Measurements from ENCODE around the gene PARP1. TPM values are rescaled to one million over a fixed set of nuclear protein-coding genes. Genes with fewer than 3 reads are reported as not detected.

PARP1 gene
- total and polyA plus RNA-seq, 2 experiments from 2014 or later: 46.2 to 70.4 TPM

GRCh38 chr1:226372885-226373284 is 35.0 kb downstream of the PARP1 start:
- Histone ChIP-seq H2AFZ (no peak overlapping the region), H3K9ac (no peak overlapping the region), H3K27me3 (replicated peaks; ENCODE audit: insufficient read depth) (no peaks in the 10 kb centered on the region), H3K27ac (no peak overlapping the region), H3K4me3 (no peak overlapping the region), H3K36me3 (ENCODE audit: low read depth) (peaks cover 28% of the 10 kb centered on the region), H3F3A (ENCODE audit: insufficient read depth) (no peaks in the 10 kb centered on the region), H3K4me2 (ENCODE audit: unreplicated experiment) (no peak overlapping the region), H3K4me1 (ENCODE audit: insufficient read depth) (no peaks in the 10 kb centered on the region), H4K20me1 (ENCODE audit: insufficient read depth) (no peaks in the 10 kb centered on the region), H3K79me2 (ENCODE audit: insufficient read depth) (no peaks in the 10 kb centered on the region), H3K9me3 (ENCODE audit: low read depth) (no peaks in the 10 kb centered on the region), H3K9me2 (ENCODE audit: insufficient read depth) (no peaks in the 10 kb centered on the region)
- in situ Hi-C loops (cut with MboI): no loop called here
- 93 to 95% methylated on average over 9 of the region's 9 CpGs for WGBS, 2 experiments (ENCODE audit: low coverage in 1 of 2, low lambda C conversion rate in 2 of 2, missing lambda C conversion rate in 2 of 2)
- TF ChIP-seq EZH2phosphoT487 (IDR thresholded peaks at IDR 0.05; ENCODE audit: insufficient read depth, low read depth) (no peak), EZH2 (IDR thresholded peaks at IDR 0.05; ENCODE audit: insufficient read depth, poor library complexity, severe bottlenecking) (no peak)
- DNase-seq: no peak

GRCh38 chr1:226371866-226372490 is 35.9 kb downstream of the PARP1 start:
- H2AFZ ChIP-seq: no peak overlapping the region
- H3K27ac ChIP-seq: no peak overlapping the region
- H3K4me3 ChIP-seq: no peak overlapping the region
- H3K36me3 ChIP-seq (ENCODE audit: low read depth): peaks cover 23% of the 10 kb centered on the region
- WGBS, 2 experiments (ENCODE audit: low coverage in 1 of 2, low lambda C conversion rate in 2 of 2, missing lambda C conversion rate in 2 of 2): 94 to 97% methylated on average over 11 of the region's 11 CpGs
- no peaks in the 10 kb centered on the region for H3K9me3 ChIP-seq (ENCODE audit: low read depth)
- TF ChIP-seq EZH2 (IDR thresholded peaks at IDR 0.05; ENCODE audit: insufficient read depth, poor library complexity, severe bottlenecking) (no peak), EZH2phosphoT487 (IDR thresholded peaks at IDR 0.05; ENCODE audit: insufficient read depth, low read depth) (no peak)
- in situ Hi-C loops (cut with MboI): no loop called here
- H3K4me2 ChIP-seq (ENCODE audit: unreplicated experiment): no peak overlapping the region
- H3K4me1 ChIP-seq (ENCODE audit: insufficient read depth): no peaks in the 10 kb centered on the region
- no peaks in the 10 kb centered on the region for H4K20me1 ChIP-seq (ENCODE audit: insufficient read depth)
- no peaks in the 10 kb centered on the region for H3F3A ChIP-seq (ENCODE audit: insufficient read depth)
- DNase-seq: no peak
- H3K79me2 ChIP-seq (ENCODE audit: insufficient read depth): no peaks in the 10 kb centered on the region
- H3K9ac ChIP-seq: no peak overlapping the region
- H3K27me3 ChIP-seq (replicated peaks; ENCODE audit: insufficient read depth): no peaks in the 10 kb centered on the region
- H3K9me2 ChIP-seq (ENCODE audit: insufficient read depth): no peaks in the 10 kb centered on the region

GRCh38 chr1:226371027-226371694 is 36.7 kb downstream of the PARP1 start:
- Histone ChIP-seq H3K9ac (no peak overlapping the region), H3F3A (ENCODE audit: insufficient read depth) (no peaks in the 10 kb centered on the region), H3K27ac (no peak overlapping the region), H3K27me3 (replicated peaks; ENCODE audit: insufficient read depth) (no peaks in the 10 kb centered on the region), H4K20me1 (ENCODE audit: insufficient read depth) (no peaks in the 10 kb centered on the region), H3K9me2 (ENCODE audit: insufficient read depth) (no peaks in the 10 kb centered on the region), H2AFZ (no peak overlapping the region), H3K79me2 (ENCODE audit: insufficient read depth) (no peaks in the 10 kb centered on the region), H3K4me3 (no peak overlapping the region), H3K4me2 (ENCODE audit: unreplicated experiment) (no peak overlapping the region), H3K4me1 (ENCODE audit: insufficient read depth) (no peaks in the 10 kb centered on the region), H3K36me3 (ENCODE audit: low read depth) (peaks cover 15% of the 10 kb centered on the region), H3K9me3 (ENCODE audit: low read depth) (no peaks in the 10 kb centered on the region)
- WGBS, 2 experiments (ENCODE audit: low coverage in 1 of 2, low lambda C conversion rate in 2 of 2, missing lambda C conversion rate in 2 of 2): 82% methylated on average over 6 of the region's 6 CpGs
- TF ChIP-seq EZH2phosphoT487 (IDR thresholded peaks at IDR 0.05; ENCODE audit: insufficient read depth, low read depth) (no peak), EZH2 (IDR thresholded peaks at IDR 0.05; ENCODE audit: insufficient read depth, poor library complexity, severe bottlenecking) (no peak)
- in situ Hi-C loops (cut with MboI): no loop called here
- no peak for DNase-seq

GRCh38 chr1:226370144-226370923 is 37.6 kb downstream of the PARP1 start:
- in situ Hi-C loops (cut with MboI): no loop called here
- no peak overlapping the region for H3K4me2 ChIP-seq (ENCODE audit: unreplicated experiment)

More at GRCh38 chr1:226370144-226370923, 37.6 kb downstream of the PARP1 start:
- no peak for DNase-seq
- no peak overlapping the region for H3K27ac ChIP-seq
- H3K79me2 ChIP-seq (ENCODE audit: insufficient read depth): no peaks in the 10 kb centered on the region
- WGBS, 2 experiments (ENCODE audit: low coverage in 1 of 2, low lambda C conversion rate in 2 of 2, missing lambda C conversion rate in 2 of 2): 89% methylated on average over 13 of the region's 13 CpGs
- H3K9me2 ChIP-seq (ENCODE audit: insufficient read depth): no peaks in the 10 kb centered on the region
- no peaks in the 10 kb centered on the region for H3K9me3 ChIP-seq (ENCODE audit: low read depth)
- H3K36me3 ChIP-seq (ENCODE audit: low read depth): peaks cover 8% of the 10 kb centered on the region; the same call in 1 of the 2 replicates
- H3K4me1 ChIP-seq (ENCODE audit: insufficient read depth): no peaks in the 10 kb centered on the region
- H4K20me1 ChIP-seq (ENCODE audit: insufficient read depth): no peaks in the 10 kb centered on the region
- H3K4me3 ChIP-seq: no peak overlapping the region
- no peak overlapping the region for H3K9ac ChIP-seq
- H3K27me3 ChIP-seq (replicated peaks; ENCODE audit: insufficient read depth): no peaks in the 10 kb centered on the region
- no peak for TF ChIP-seq EZH2 (IDR thresholded peaks at IDR 0.05; ENCODE audit: insufficient read depth, poor library complexity, severe bottlenecking)
- no peak for TF ChIP-seq EZH2phosphoT487 (IDR thresholded peaks at IDR 0.05; ENCODE audit: insufficient read depth, low read depth)
- no peak overlapping the region for H2AFZ ChIP-seq
- no peaks in the 10 kb centered on the region for H3F3A ChIP-seq (ENCODE audit: insufficient read depth)
